ENCODE measurements around the gene MRPS24.
"Not testable (repeated sequence)": the region's sequence is repeated elsewhere in the genome, so short reads cannot be mapped to it uniquely, and the experiment has no call there.

DNA sequence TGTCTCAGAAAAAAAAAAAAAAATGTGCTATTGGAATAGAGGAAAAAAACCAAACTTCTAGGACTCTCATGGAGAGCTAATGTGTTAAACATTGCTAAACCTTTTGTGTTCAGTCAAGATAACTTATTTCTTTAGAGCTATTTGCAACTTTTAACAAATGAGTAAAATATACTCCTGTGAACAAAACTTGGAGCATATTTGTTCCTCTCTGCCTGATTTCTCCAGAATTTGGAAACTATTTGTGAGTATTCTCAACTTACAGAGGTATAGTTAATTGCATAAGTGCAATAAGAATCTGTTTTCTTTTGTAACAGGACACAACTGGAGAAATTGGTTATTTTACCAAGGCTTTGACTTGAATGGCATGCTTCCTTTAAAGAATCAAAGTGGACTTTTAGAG lies 38.4 kb downstream of the MRPS24 start:
- TF ChIP-seq, protein P1, sequence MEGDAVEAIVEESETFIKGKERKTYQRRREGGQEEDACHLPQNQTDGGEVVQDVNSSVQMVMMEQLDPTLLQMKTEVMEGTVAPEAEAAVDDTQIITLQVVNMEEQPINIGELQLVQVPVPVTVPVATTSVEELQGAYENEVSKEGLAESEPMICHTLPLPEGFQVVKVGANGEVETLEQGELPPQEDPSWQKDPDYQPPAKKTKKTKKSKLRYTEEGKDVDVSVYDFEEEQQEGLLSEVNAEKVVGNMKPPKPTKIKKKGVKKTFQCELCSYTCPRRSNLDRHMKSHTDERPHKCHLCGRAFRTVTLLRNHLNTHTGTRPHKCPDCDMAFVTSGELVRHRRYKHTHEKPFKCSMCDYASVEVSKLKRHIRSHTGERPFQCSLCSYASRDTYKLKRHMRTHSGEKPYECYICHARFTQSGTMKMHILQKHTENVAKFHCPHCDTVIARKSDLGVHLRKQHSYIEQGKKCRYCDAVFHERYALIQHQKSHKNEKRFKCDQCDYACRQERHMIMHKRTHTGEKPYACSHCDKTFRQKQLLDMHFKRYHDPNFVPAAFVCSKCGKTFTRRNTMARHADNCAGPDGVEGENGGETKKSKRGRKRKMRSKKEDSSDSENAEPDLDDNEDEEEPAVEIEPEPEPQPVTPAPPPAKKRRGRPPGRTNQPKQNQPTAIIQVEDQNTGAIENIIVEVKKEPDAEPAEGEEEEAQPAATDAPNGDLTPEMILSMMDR (IDR thresholded peaks at IDR 0.05): not testable (repeated sequence)
- TF ChIP-seq, protein P2, sequence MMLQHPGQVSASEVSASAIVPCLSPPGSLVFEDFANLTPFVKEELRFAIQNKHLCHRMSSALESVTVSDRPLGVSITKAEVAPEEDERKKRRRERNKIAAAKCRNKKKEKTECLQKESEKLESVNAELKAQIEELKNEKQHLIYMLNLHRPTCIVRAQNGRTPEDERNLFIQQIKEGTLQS (CRISPR knock-in tag; conservative IDR thresholded peaks at IDR 0.05): not testable (repeated sequence)
- not testable (repeated sequence) for TF ChIP-seq ZNF423 (CRISPR knock-in tag; IDR thresholded peaks at IDR 0.05); NFATC4 (CRISPR knock-in tag; IDR thresholded peaks at IDR 0.05); NR3C1 (CRISPR knock-in tag; conservative IDR thresholded peaks at IDR 0.05; ENCODE audit: low read depth)
- TF ChIP-seq, protein P3, sequence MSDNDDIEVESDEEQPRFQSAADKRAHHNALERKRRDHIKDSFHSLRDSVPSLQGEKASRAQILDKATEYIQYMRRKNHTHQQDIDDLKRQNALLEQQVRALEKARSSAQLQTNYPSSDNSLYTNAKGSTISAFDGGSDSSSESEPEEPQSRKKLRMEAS (CRISPR knock-in tag; IDR thresholded peaks at IDR 0.05): not testable (repeated sequence)
- TF ChIP-seq, protein P4, sequence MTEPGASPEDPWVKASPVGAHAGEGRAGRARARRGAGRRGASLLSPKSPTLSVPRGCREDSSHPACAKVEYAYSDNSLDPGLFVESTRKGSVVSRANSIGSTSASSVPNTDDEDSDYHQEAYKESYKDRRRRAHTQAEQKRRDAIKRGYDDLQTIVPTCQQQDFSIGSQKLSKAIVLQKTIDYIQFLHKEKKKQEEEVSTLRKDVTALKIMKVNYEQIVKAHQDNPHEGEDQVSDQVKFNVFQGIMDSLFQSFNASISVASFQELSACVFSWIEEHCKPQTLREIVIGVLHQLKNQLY (CRISPR knock-in tag; IDR thresholded peaks at IDR 0.05): not testable (repeated sequence)
- TF ChIP-seq, protein P5, sequence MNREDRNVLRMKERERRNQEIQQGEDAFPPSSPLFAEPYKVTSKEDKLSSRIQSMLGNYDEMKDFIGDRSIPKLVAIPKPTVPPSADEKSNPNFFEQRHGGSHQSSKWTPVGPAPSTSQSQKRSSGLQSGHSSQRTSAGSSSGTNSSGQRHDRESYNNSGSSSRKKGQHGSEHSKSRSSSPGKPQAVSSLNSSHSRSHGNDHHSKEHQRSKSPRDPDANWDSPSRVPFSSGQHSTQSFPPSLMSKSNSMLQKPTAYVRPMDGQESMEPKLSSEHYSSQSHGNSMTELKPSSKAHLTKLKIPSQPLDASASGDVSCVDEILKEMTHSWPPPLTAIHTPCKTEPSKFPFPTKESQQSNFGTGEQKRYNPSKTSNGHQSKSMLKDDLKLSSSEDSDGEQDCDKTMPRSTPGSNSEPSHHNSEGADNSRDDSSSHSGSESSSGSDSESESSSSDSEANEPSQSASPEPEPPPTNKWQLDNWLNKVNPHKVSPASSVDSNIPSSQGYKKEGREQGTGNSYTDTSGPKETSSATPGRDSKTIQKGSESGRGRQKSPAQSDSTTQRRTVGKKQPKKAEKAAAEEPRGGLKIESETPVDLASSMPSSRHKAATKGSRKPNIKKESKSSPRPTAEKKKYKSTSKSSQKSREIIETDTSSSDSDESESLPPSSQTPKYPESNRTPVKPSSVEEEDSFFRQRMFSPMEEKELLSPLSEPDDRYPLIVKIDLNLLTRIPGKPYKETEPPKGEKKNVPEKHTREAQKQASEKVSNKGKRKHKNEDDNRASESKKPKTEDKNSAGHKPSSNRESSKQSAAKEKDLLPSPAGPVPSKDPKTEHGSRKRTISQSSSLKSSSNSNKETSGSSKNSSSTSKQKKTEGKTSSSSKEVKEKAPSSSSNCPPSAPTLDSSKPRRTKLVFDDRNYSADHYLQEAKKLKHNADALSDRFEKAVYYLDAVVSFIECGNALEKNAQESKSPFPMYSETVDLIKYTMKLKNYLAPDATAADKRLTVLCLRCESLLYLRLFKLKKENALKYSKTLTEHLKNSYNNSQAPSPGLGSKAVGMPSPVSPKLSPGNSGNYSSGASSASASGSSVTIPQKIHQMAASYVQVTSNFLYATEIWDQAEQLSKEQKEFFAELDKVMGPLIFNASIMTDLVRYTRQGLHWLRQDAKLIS (CRISPR knock-in tag; IDR thresholded peaks at IDR 0.05; ENCODE audit: borderline replicate concordance): not testable (repeated sequence)
- TF ChIP-seq, protein P6, sequence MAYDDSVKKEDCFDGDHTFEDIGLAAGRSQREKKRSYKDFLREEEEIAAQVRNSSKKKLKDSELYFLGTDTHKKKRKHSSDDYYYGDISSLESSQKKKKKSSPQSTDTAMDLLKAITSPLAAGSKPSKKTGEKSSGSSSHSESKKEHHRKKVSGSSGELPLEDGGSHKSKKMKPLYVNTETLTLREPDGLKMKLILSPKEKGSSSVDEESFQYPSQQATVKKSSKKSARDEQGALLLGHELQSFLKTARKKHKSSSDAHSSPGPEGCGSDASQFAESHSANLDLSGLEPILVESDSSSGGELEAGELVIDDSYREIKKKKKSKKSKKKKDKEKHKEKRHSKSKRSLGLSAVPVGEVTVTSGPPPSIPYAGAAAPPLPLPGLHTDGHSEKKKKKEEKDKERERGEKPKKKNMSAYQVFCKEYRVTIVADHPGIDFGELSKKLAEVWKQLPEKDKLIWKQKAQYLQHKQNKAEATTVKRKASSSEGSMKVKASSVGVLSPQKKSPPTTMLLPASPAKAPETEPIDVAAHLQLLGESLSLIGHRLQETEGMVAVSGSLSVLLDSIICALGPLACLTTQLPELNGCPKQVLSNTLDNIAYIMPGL (CRISPR knock-in tag; IDR thresholded peaks at IDR 0.05): not testable (repeated sequence)

Data from WTC11 (cell line).